Ishikawa (cell line): ENCODE results near the gene RGS14.
A peak's percentile ranks its signal among the peaks of the same experiment; 100 is the strongest.

Experiments
- CEBPB ChIP-seq: IDR thresholded peaks from 2 replicates; pipeline ENCODE4 v1.6.1; 2012
- CREB1 ChIP-seq: IDR thresholded peaks from 2 replicates; pipeline ENCODE4 v1.6.1; 2012; ENCODE audit warnings: low read depth
- EGR1 ChIP-seq: IDR thresholded peaks from 2 replicates; pipeline ENCODE4 v1.6.1; 2012
- EP300 ChIP-seq: IDR thresholded peaks from 2 replicates; pipeline ENCODE4 v1.6.1; 2012; ENCODE audit warnings: borderline replicate concordance
- FOXM1 ChIP-seq: IDR thresholded peaks from 2 replicates; pipeline ENCODE4 v1.6.1; 2012; ENCODE audit warnings: low read depth, borderline replicate concordance
- MAX ChIP-seq: IDR thresholded peaks from 2 replicates; pipeline ENCODE4 v1.6.1; 2012
- NFIC ChIP-seq: IDR thresholded peaks from 2 replicates; pipeline ENCODE4 v1.6.1; 2012
- RAD21 ChIP-seq: IDR thresholded peaks from 2 replicates; pipeline ENCODE4 v1.6.1; 2012; ENCODE audit warnings: low read depth
- TAF1 ChIP-seq: IDR thresholded peaks from 2 replicates; pipeline ENCODE4 v1.6.1; 2012; ENCODE audit warnings: low read depth, mild to moderate bottlenecking
- TCF12 ChIP-seq: IDR thresholded peaks from 2 replicates; pipeline ENCODE4 v1.6.1; 2012; ENCODE audit warnings: low read depth
- TEAD4 ChIP-seq: IDR thresholded peaks from 2 replicates; pipeline ENCODE4 v1.6.1; 2012
- YY1 ChIP-seq: IDR thresholded peaks from 2 replicates; pipeline ENCODE4 v1.6.1; 2012; ENCODE audit warnings: low read depth
- ZBTB7A ChIP-seq: IDR thresholded peaks from 2 replicates; pipeline ENCODE4 v1.6.1; 2012; ENCODE audit warnings: low read depth
- TF ChIP-seq, protein P1 (sequence below): IDR thresholded peaks from 2 replicates; pipeline ENCODE4 v1.6.1; 2012
- TF ChIP-seq, protein P2 (sequence below): IDR thresholded peaks from 2 replicates; pipeline ENCODE4 v1.6.1; 2012; ENCODE audit warnings: low read depth, mild to moderate bottlenecking

RGS14 gene

GRCh38 chr5:177355162-177355867 is 2.4 kb upstream of the RGS14 start:
- no peak for TF ChIP-seq CREB1
- no peak for TF ChIP-seq CEBPB
- no peak for TF ChIP-seq FOXM1

DNA sequence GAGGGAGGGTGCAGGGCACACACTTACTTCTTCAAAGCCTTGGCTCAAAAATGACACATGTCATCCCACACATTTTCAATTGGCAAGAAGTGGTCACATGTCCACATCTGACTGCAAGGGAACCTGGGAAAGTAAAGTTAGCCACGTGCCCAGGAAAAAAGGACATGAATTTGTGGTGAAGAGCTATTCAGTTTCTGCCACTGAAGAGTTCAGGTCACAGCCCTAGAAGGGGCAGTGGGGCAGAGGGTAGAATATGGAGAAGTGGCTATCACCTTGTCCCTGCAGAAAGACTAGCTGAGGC is 1.9 kb upstream of the RGS14 start:
- TF ChIP-seq YY1 = no peak
- TF ChIP-seq, protein P1, sequence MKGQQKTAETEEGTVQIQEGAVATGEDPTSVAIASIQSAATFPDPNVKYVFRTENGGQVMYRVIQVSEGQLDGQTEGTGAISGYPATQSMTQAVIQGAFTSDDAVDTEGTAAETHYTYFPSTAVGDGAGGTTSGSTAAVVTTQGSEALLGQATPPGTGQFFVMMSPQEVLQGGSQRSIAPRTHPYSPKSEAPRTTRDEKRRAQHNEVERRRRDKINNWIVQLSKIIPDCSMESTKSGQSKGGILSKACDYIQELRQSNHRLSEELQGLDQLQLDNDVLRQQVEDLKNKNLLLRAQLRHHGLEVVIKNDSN = peak; percentile 79
- peak; percentile 28; the same call in 1 of the 2 replicates for TF ChIP-seq MAX

DNA sequence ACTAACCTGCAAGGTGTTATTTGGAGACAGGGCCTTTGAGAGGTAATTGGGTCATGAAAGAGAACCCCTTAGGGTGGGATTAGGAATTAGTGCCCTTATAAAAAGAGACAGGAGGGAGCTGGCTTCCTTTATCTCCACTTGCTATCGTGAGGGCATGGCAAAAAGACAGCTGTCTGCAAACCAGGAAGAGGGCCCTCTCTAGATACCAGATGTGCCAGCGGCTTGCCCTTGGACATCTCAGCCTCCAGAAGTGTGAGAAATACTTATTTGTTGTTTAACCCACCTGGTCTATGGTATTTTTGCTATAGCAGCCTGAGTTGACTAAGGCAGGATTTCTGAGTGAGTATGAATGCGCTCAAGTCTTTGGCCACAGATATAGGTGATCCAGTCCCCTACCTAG is 978 bp upstream of the RGS14 start:
- TF ChIP-seq NFIC (no peak), YY1 (no peak), TCF12 (no peak), CREB1 (no peak), EGR1 (no peak), EP300 (no peak), CEBPB (no peak), FOXM1 (no peak), ZBTB7A (no peak), TEAD4 (no peak), RAD21 (no peak)
- TF ChIP-seq, protein P1 = no peak

DNA sequence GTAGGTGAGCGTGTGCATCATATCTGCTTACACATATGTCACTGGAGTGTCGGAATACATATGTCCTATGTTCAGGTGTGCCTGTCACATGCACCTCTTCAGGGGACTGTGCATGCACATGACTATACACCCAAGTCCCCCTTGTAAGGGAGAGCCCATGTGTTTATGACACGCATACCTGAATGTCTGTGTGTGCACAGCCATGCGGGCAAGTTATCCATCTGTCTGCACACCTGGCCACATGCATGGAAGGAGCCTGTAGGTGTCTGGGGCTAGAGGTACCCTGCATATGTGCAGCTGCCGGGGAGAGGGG is 622 bp upstream of the RGS14 start:
- TF ChIP-seq RAD21 = no peak
- no peak for TF ChIP-seq MAX
- TF ChIP-seq NFIC = no peak
- no peak for TF ChIP-seq TAF1
- no peak for TF ChIP-seq TEAD4
- TF ChIP-seq CEBPB = no peak
- TF ChIP-seq EP300 = no peak
- TF ChIP-seq YY1 = no peak
- TF ChIP-seq ZBTB7A = no peak
- TF ChIP-seq EGR1 = no peak
- TF ChIP-seq FOXM1 = no peak
- TF ChIP-seq CREB1 = no peak
- TF ChIP-seq, protein P2, sequence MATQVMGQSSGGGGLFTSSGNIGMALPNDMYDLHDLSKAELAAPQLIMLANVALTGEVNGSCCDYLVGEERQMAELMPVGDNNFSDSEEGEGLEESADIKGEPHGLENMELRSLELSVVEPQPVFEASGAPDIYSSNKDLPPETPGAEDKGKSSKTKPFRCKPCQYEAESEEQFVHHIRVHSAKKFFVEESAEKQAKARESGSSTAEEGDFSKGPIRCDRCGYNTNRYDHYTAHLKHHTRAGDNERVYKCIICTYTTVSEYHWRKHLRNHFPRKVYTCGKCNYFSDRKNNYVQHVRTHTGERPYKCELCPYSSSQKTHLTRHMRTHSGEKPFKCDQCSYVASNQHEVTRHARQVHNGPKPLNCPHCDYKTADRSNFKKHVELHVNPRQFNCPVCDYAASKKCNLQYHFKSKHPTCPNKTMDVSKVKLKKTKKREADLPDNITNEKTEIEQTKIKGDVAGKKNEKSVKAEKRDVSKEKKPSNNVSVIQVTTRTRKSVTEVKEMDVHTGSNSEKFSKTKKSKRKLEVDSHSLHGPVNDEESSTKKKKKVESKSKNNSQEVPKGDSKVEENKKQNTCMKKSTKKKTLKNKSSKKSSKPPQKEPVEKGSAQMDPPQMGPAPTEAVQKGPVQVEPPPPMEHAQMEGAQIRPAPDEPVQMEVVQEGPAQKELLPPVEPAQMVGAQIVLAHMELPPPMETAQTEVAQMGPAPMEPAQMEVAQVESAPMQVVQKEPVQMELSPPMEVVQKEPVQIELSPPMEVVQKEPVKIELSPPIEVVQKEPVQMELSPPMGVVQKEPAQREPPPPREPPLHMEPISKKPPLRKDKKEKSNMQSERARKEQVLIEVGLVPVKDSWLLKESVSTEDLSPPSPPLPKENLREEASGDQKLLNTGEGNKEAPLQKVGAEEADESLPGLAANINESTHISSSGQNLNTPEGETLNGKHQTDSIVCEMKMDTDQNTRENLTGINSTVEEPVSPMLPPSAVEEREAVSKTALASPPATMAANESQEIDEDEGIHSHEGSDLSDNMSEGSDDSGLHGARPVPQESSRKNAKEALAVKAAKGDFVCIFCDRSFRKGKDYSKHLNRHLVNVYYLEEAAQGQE = no peak
- TF ChIP-seq TCF12 = no peak
- TF ChIP-seq, protein P1 = no peak

- TF ChIP-seq, protein P1 = no peak
- TF ChIP-seq ZBTB7A (no peak), EP300 (no peak), TEAD4 (no peak), CEBPB (no peak), FOXM1 (no peak), TAF1 (no peak), MAX (no peak), NFIC (no peak), YY1 (no peak)
- TF ChIP-seq, protein P2 = no peak
Measured at GRCh38 chr5:177358370-177358819, 671 bp downstream of the RGS14 start.
